Measurements from ENCODE around the gene ENOX1.
"Not testable (repeated sequence)": the region's sequence is repeated elsewhere in the genome, so short reads cannot be mapped to it uniquely, and the experiment has no call there.

The ENOX1 gene

DNA sequence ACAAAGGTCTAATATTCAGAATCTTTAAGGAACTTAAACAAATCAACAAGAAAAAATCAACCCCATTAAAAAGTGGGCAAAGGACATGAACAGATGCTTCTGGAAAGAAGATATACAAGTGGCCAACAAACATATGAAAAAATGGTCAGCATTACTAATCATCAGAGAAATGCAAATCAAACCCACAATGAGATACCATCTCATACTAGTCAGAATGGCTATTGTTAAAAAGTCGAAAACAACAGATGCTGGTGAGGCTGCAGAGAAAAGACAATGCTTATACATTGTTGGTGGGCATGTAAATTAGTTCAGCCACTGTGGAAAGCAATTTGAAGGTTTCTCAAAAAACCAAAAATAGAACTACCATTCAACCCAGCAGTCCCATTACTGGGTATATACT, 37.9 kb upstream of the ENOX1 start:
- WGBS (ENCODE audit: extremely low coverage, insufficient coverage, insufficient read length): no CpG with 5 or more reads among the region's 1 CpG
- DNase-seq; H3K79me1 ChIP-seq (ENCODE audit: low read length); H3K9me3 ChIP-seq (ENCODE audit: insufficient read depth, low read depth, low read length); H3K79me2 ChIP-seq (ENCODE audit: control insufficient read depth, insufficient read depth, low read length, poor library complexity); H3K27me3 ChIP-seq (ENCODE audit: insufficient read depth, low read length); H3K4me2 ChIP-seq (ENCODE audit: low read length); H3K36me3 ChIP-seq (ENCODE audit: control insufficient read depth in 1 of 2, insufficient read depth in 2 of 2, low read length in 2 of 2); H3K23ac ChIP-seq (ENCODE audit: low read length); H2AK5ac ChIP-seq (ENCODE audit: low read length); H3K18ac ChIP-seq (ENCODE audit: low read length); H3K14ac ChIP-seq (ENCODE audit: low read length); H2AFZ ChIP-seq (ENCODE audit: insufficient read depth, low read length, poor library complexity); H3K4ac ChIP-seq (ENCODE audit: low read depth, low read length); H4K91ac ChIP-seq (ENCODE audit: low read depth, low read length); H2BK12ac ChIP-seq (ENCODE audit: low read length); H3K27ac ChIP-seq (ENCODE audit: low read depth, low read length); H4K8ac ChIP-seq (ENCODE audit: low read depth, low read length); H3K4me3 ChIP-seq (ENCODE audit: low read depth, low read length); H2BK5ac ChIP-seq (ENCODE audit: low read depth, low read length, poor library complexity); H3K9ac ChIP-seq (ENCODE audit: low read length); H2BK120ac ChIP-seq (ENCODE audit: insufficient read depth, low read length, poor library complexity); H3K4me1 ChIP-seq (ENCODE audit: control insufficient read depth in 1 of 2, insufficient read depth in 2 of 2, low read length in 2 of 2); H4K12ac ChIP-seq (ENCODE audit: low read depth, low read length): not testable (repeated sequence)

- Histone ChIP-seq H2BK120ac (ENCODE audit: insufficient read depth, low read length, poor library complexity) (no peak overlapping the region), H3K79me1 (ENCODE audit: low read length) (no peaks in the 10 kb centered on the region), H4K91ac (ENCODE audit: low read depth, low read length) (no peak overlapping the region), H3K4ac (ENCODE audit: low read depth, low read length) (no peak overlapping the region), H4K8ac (ENCODE audit: low read depth, low read length) (no peak overlapping the region), H3K4me3 (ENCODE audit: low read depth, low read length) (no peak overlapping the region), H3K27ac (ENCODE audit: low read depth, low read length) (no peak overlapping the region), H3K36me3 (ENCODE audit: control insufficient read depth in 1 of 2, insufficient read depth in 2 of 2, low read length in 2 of 2) (no peaks in the 10 kb centered on the region), H4K12ac (ENCODE audit: low read depth, low read length) (no peak overlapping the region), H3K23ac (ENCODE audit: low read length) (no peak overlapping the region), H2AFZ (ENCODE audit: insufficient read depth, low read length, poor library complexity) (no peak overlapping the region), H2BK12ac (ENCODE audit: low read length) (no peak overlapping the region), H2AK5ac (ENCODE audit: low read length) (no peak overlapping the region), H2BK5ac (ENCODE audit: low read depth, low read length, poor library complexity) (no peak overlapping the region), H3K9ac (ENCODE audit: low read length) (no peak overlapping the region), H3K79me2 (ENCODE audit: control insufficient read depth, insufficient read depth, low read length, poor library complexity) (no peaks in the 10 kb centered on the region), H3K4me2 (ENCODE audit: low read length) (no peak overlapping the region), H3K27me3 (ENCODE audit: insufficient read depth, low read length) (no peaks in the 10 kb centered on the region), H3K4me1 (ENCODE audit: control insufficient read depth in 1 of 2, insufficient read depth in 2 of 2, low read length in 2 of 2) (no peaks in the 10 kb centered on the region), H3K9me3 (ENCODE audit: insufficient read depth, low read depth, low read length) (no peaks in the 10 kb centered on the region), H3K18ac (ENCODE audit: low read length) (no peak overlapping the region), H3K14ac (ENCODE audit: low read length) (no peak overlapping the region)
- DNase-seq: no peak
- no CpG with 5 or more reads among the region's 1 CpG for WGBS (ENCODE audit: extremely low coverage, insufficient coverage, insufficient read length)
Observed at GRCh38 chr13:43822969-43823368, 36.2 kb upstream of the ENOX1 start.

DNA sequence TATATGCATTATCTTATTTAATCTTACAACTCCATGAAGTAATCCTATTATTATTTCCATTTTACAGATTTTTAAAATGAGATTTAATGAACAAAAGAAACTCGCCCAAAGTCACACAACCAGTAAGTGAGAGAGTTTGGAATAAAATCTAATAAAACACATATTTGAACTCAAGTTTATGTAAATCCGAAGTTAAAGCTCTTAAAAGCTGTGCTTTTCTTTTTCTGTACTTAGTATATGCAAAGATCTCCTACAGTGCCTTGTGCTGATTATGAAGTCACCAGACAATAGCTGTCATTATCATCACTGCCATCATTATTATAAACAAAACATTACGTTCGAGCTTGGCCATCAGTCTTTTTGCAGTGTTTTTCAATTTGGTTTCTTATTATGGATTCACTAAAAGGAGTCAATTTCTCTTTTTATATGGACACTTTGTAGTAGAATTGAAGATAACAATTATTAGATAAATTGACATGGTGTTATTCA, 29.7 kb upstream of the ENOX1 start:
- no peak overlapping the region for H3K27ac ChIP-seq (ENCODE audit: low read depth, low read length)
- H2BK12ac ChIP-seq (ENCODE audit: low read length): no peak overlapping the region
- no CpG with 5 or more reads among the region's 4 CpGs for WGBS (ENCODE audit: extremely low coverage, insufficient coverage, insufficient read length)
- H4K12ac ChIP-seq (ENCODE audit: low read depth, low read length): no peak overlapping the region
- H3K4me3 ChIP-seq (ENCODE audit: low read depth, low read length): no peak overlapping the region
- H2AK5ac ChIP-seq (ENCODE audit: low read length): no peak overlapping the region
- peaks cover 15% of the 10 kb centered on the region for H3K79me1 ChIP-seq (ENCODE audit: low read length)
- H4K91ac ChIP-seq (ENCODE audit: low read depth, low read length): no peak overlapping the region
- no peak for DNase-seq
- no peak overlapping the region for H3K4ac ChIP-seq (ENCODE audit: low read depth, low read length)
- no peaks in the 10 kb centered on the region for H3K36me3 ChIP-seq (ENCODE audit: control insufficient read depth in 1 of 2, insufficient read depth in 2 of 2, low read length in 2 of 2)
- H3K23ac ChIP-seq (ENCODE audit: low read length): no peak overlapping the region
- H2AFZ ChIP-seq (ENCODE audit: insufficient read depth, low read length, poor library complexity): no peak overlapping the region
- no peak overlapping the region for H3K4me2 ChIP-seq (ENCODE audit: low read length)
- H3K27me3 ChIP-seq (ENCODE audit: insufficient read depth, low read length): no peaks in the 10 kb centered on the region
- no peak overlapping the region for H3K14ac ChIP-seq (ENCODE audit: low read length)
- no peak overlapping the region for H2BK5ac ChIP-seq (ENCODE audit: low read depth, low read length, poor library complexity)
- peaks cover 0 to 10% of the 10 kb centered on the region in 2 experiments for H3K4me1 ChIP-seq (ENCODE audit: control insufficient read depth in 1 of 2, insufficient read depth in 2 of 2, low read length in 2 of 2)
- H3K79me2 ChIP-seq (ENCODE audit: control insufficient read depth, insufficient read depth, low read length, poor library complexity): no peaks in the 10 kb centered on the region
- H2BK120ac ChIP-seq (ENCODE audit: insufficient read depth, low read length, poor library complexity): no peak overlapping the region
- H3K18ac ChIP-seq (ENCODE audit: low read length): no peak overlapping the region
- H4K8ac ChIP-seq (ENCODE audit: low read depth, low read length): no peak overlapping the region
- H3K9me3 ChIP-seq (ENCODE audit: insufficient read depth, low read depth, low read length): no peaks in the 10 kb centered on the region
- H3K9ac ChIP-seq (ENCODE audit: low read length): no peak overlapping the region

DNA sequence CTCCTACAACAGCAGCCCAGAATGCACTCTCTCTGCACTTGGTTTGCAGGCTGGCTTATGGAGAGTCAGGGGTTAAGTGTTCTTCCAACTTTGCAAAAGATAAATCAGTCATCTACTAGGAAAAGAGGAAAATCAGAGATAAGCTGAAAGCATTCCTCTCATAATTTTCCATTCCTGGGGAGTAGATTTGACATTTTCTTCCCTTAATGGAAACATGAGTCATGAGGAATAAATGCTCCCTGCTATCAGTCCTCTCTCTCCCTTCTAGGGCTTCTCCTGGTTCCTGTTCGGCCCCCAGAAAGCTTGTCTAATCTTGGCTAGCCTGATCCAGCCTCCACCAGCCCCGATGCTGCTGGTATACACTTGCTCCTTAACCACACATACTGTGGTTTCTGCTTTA, 28.4 kb upstream of the ENOX1 start:
- Histone ChIP-seq H3K27me3 (ENCODE audit: insufficient read depth, low read length) (no peaks in the 10 kb centered on the region), H3K4me1 (ENCODE audit: control insufficient read depth in 1 of 2, insufficient read depth in 2 of 2, low read length in 2 of 2) (peaks cover 0 to 14% of the 10 kb centered on the region in 2 experiments), H2AK5ac (ENCODE audit: low read length) (no peak overlapping the region), H2BK120ac (ENCODE audit: insufficient read depth, low read length, poor library complexity) (no peak overlapping the region), H3K9ac (ENCODE audit: low read length) (no peak overlapping the region), H3K4me3 (ENCODE audit: low read depth, low read length) (no peak overlapping the region), H3K4me2 (ENCODE audit: low read length) (peak overlapping the region; percentile 42), H4K8ac (ENCODE audit: low read depth, low read length) (no peak overlapping the region), H4K12ac (ENCODE audit: low read depth, low read length) (no peak overlapping the region), H3K18ac (ENCODE audit: low read length) (no peak overlapping the region), H3K27ac (ENCODE audit: low read depth, low read length) (peak overlapping the region; percentile 91), H2AFZ (ENCODE audit: insufficient read depth, low read length, poor library complexity) (no peak overlapping the region), H3K79me1 (ENCODE audit: low read length) (peaks cover 15% of the 10 kb centered on the region), H3K79me2 (ENCODE audit: control insufficient read depth, insufficient read depth, low read length, poor library complexity) (no peaks in the 10 kb centered on the region), H3K36me3 (ENCODE audit: control insufficient read depth in 1 of 2, insufficient read depth in 2 of 2, low read length in 2 of 2) (no peaks in the 10 kb centered on the region), H3K23ac (ENCODE audit: low read length) (no peak overlapping the region), H4K91ac (ENCODE audit: low read depth, low read length) (no peak overlapping the region), H2BK5ac (ENCODE audit: low read depth, low read length, poor library complexity) (no peak overlapping the region), H3K4ac (ENCODE audit: low read depth, low read length) (no peak overlapping the region), H3K9me3 (ENCODE audit: insufficient read depth, low read depth, low read length) (no peaks in the 10 kb centered on the region), H2BK12ac (ENCODE audit: low read length) (no peak overlapping the region), H3K14ac (ENCODE audit: low read length) (no peak overlapping the region)
- WGBS (ENCODE audit: extremely low coverage, insufficient coverage, insufficient read length): no CpG with 5 or more reads among the region's 2 CpGs
- peak; percentile 3 to 52 for DNase-seq
